Neuronal stem cell (in vitro differentiated cells): ENCODE measurements around the gene CAMSAP2.

Experiments used
- DNase-seq: peaks from one replicate; pipeline ENCODE4 v3.0.0-alpha.2; 2013; ENCODE audit warnings: low spot score
- H2AFZ ChIP-seq: one replicate; pipeline ENCODE4 v1.6.1; 2013; ENCODE audit warnings: mild to moderate bottlenecking, low read length, inconsistent platforms
- H2AK5ac ChIP-seq: 2 replicates; pipeline ENCODE4 v1.6.1; 2013; ENCODE audit warnings: low read depth, mild to moderate bottlenecking, inconsistent platforms, low read length, moderate library complexity, mixed read lengths
- H2BK120ac ChIP-seq: 2 replicates; pipeline ENCODE4 v1.6.1; 2013; ENCODE audit warnings: low read depth, mild to moderate bottlenecking, inconsistent platforms, low read length, moderate library complexity, mixed read lengths
- H2BK12ac ChIP-seq: one replicate; pipeline ENCODE4 v1.6.1; 2013; ENCODE audit warnings: low read length, inconsistent platforms
- H2BK15ac ChIP-seq: 2 replicates; pipeline ENCODE4 v1.6.1; 2013; ENCODE audit warnings: mild to moderate bottlenecking, low read length, inconsistent platforms, mixed read lengths
- H2BK5ac ChIP-seq: one replicate; pipeline ENCODE4 v1.6.1; 2013; ENCODE audit warnings: inconsistent platforms, mild to moderate bottlenecking, low read length, moderate library complexity
- H3K14ac ChIP-seq: one replicate; pipeline ENCODE4 v1.6.1; 2013; ENCODE audit warnings: low read length, inconsistent platforms
- H3K18ac ChIP-seq: 2 replicates; pipeline ENCODE4 v1.6.1; 2013; ENCODE audit warnings: low read length, inconsistent platforms
- H3K23ac ChIP-seq: 2 replicates; pipeline ENCODE4 v1.6.1; 2013; ENCODE audit warnings: low read depth, mild to moderate bottlenecking, mixed read lengths, low read length, inconsistent platforms; ENCODE audit not compliant: poor library complexity
- H3K27ac ChIP-seq: replicated peaks from 3 replicates; pipeline ENCODE4 v1.5.1; 2013; ENCODE audit warnings: low read length, inconsistent platforms
- H3K27me3 ChIP-seq, 3 experiments: 2 replicates each; pipeline ENCODE4 v1.6.1; 2013; ENCODE audit warnings: low read length in 3 of 3, mild to moderate bottlenecking in 2 of 3, inconsistent platforms in 1 of 3, low read depth in 1 of 3, mixed read lengths in 1 of 3, moderate library complexity in 1 of 3; ENCODE audit not compliant: control insufficient read depth in 3 of 3, insufficient read depth in 3 of 3
- H3K36me3 ChIP-seq, 2 donors: replicated peaks in 1 of 2; 2 replicates each; pipeline ENCODE4 v1.6.1; 2013; ENCODE audit warnings: low read length in 2 of 2; ENCODE audit not compliant: control insufficient read depth in 2 of 2, insufficient read depth in 2 of 2
- H3K4ac ChIP-seq: 2 replicates; pipeline ENCODE4 v1.6.1; 2013; ENCODE audit warnings: inconsistent platforms, mild to moderate bottlenecking, low read length, moderate library complexity
- H3K4me1 ChIP-seq, 2 donors: 1 replicate in 1 of 2; 2 replicates in 1 of 2; pipeline ENCODE4 v1.6.1; 2013; ENCODE audit warnings: low read length in 2 of 2, low read depth in 1 of 2; ENCODE audit not compliant: control insufficient read depth in 2 of 2, insufficient read depth in 1 of 2
- H3K4me2 ChIP-seq: one replicate; pipeline ENCODE4 v1.6.1; 2013; ENCODE audit warnings: mild to moderate bottlenecking, low read length, inconsistent platforms; ENCODE audit not compliant: insufficient read depth, poor library complexity, severe bottlenecking
- H3K4me3 ChIP-seq, 2 donors: 2 replicates each; pipeline ENCODE4 v1.5.1; 2013; ENCODE audit warnings: low read length in 2 of 2, mild to moderate bottlenecking in 2 of 2, inconsistent platforms in 1 of 2, moderate library complexity in 1 of 2
- H3K79me1 ChIP-seq: one replicate; pipeline ENCODE4 v1.6.1; 2013; ENCODE audit warnings: low read depth, mild to moderate bottlenecking, inconsistent platforms, low read length, moderate library complexity
- H3K9ac ChIP-seq: one replicate; pipeline ENCODE4 v1.6.1; 2013; ENCODE audit warnings: mild to moderate bottlenecking, low read depth, low read length, inconsistent platforms; ENCODE audit not compliant: poor library complexity
- H3K9me3 ChIP-seq, 2 donors: replicated peaks in 1 of 2; 2 replicates each; pipeline versions ENCODE3 to v1.6.1; 2013; ENCODE audit warnings: low read length in 2 of 2, mild to moderate bottlenecking in 2 of 2, inconsistent platforms in 1 of 2, low read depth in 1 of 2, mixed read lengths in 1 of 2, moderate library complexity in 1 of 2; ENCODE audit not compliant: control insufficient read depth in 2 of 2, insufficient read depth in 1 of 2
- H4K8ac ChIP-seq: one replicate; pipeline ENCODE4 v1.6.1; 2013; ENCODE audit warnings: low read depth, mild to moderate bottlenecking, inconsistent platforms, low read length, moderate library complexity
- H4K91ac ChIP-seq: one replicate; pipeline ENCODE4 v1.6.1; 2013; ENCODE audit warnings: low read length, low read depth, mild to moderate bottlenecking, inconsistent platforms; ENCODE audit not compliant: poor library complexity
- WGBS, 2 donors: extraction: QIAGEN DNeasy Blood & Tissue Kit; methylation state at CpG; one replicate each; pipeline ENCODE4 v1.1.7; 2013; ENCODE audit warnings: missing lambda C conversion rate in 2 of 2, mixed read lengths in 1 of 2; ENCODE audit not compliant: insufficient read length in 2 of 2, insufficient replicate concordance in 1 of 2; ENCODE audit errors: extremely low coverage in 2 of 2; 5-methylcytosine and 5-hydroxymethylcytosine counted together

The CAMSAP2 gene

GRCh38 chr1:200708161-200708560, 30.5 kb upstream of the CAMSAP2 start:
- no peak overlapping the region for H4K8ac ChIP-seq
- no peak overlapping the region for H3K23ac ChIP-seq
- H2BK12ac ChIP-seq, result no peak overlapping the region
- H2AK5ac ChIP-seq, result no peak overlapping the region
- H3K4ac ChIP-seq, result no peak overlapping the region
- no peak overlapping the region for H2BK15ac ChIP-seq
- no peak overlapping the region for H4K91ac ChIP-seq
- no peak overlapping the region for H3K27ac ChIP-seq
- H3K4me3 ChIP-seq, result no peak overlapping the region
- no peak overlapping the region for H2AFZ ChIP-seq
- peaks cover 0 to 5% of the 10 kb centered on the region in 2 donors for H3K4me1 ChIP-seq
- H3K27me3 ChIP-seq, result peaks cover 0 to 10% (median 0%) of the 10 kb centered on the region in 3 experiments
- H3K14ac ChIP-seq, result no peak overlapping the region
- no peak overlapping the region for H3K18ac ChIP-seq
- no peak for DNase-seq
- H3K4me2 ChIP-seq, result no peak overlapping the region
- H2BK5ac ChIP-seq, result no peak overlapping the region
- H2BK120ac ChIP-seq, result no peak overlapping the region
- no peaks in the 10 kb centered on the region for H3K9me3 ChIP-seq
- H3K36me3 ChIP-seq, result no peaks in the 10 kb centered on the region
- H3K79me1 ChIP-seq, result no peaks in the 10 kb centered on the region
- H3K9ac ChIP-seq, result no peak overlapping the region

GRCh38 chr1:200708769-200709168, 29.9 kb upstream of the CAMSAP2 start:
- Histone ChIP-seq H3K4me3 (no peak overlapping the region), H3K9me3 (no peaks in the 10 kb centered on the region), H3K14ac (no peak overlapping the region), H4K91ac (no peak overlapping the region), H3K79me1 (no peaks in the 10 kb centered on the region), H2BK120ac (no peak overlapping the region), H4K8ac (no peak overlapping the region), H2AK5ac (no peak overlapping the region), H2BK15ac (no peak overlapping the region), H3K27ac (no peak overlapping the region), H3K4ac (no peak overlapping the region), H3K36me3 (no peaks in the 10 kb centered on the region), H2AFZ (no peak overlapping the region), H3K27me3 (peaks cover 0 to 10% (median 0%) of the 10 kb centered on the region in 3 experiments), H3K4me1 (peaks cover 0 to 5% of the 10 kb centered on the region in 2 donors), H3K18ac (no peak overlapping the region), H2BK12ac (no peak overlapping the region), H2BK5ac (no peak overlapping the region), H3K4me2 (no peak overlapping the region), H3K23ac (no peak overlapping the region), H3K9ac (no peak overlapping the region)
- DNase-seq, result no peak
- WGBS, 2 donors, result no CpG with 5 or more reads among the region's 1 CpG

GRCh38 chr1:200710166-200710565, 28.5 kb upstream of the CAMSAP2 start:
- no peak overlapping the region for H3K23ac ChIP-seq
- peak overlapping the region; percentile 54 for H2AFZ ChIP-seq
- no peaks in the 10 kb centered on the region for H3K36me3 ChIP-seq
- H2BK5ac ChIP-seq, result no peak overlapping the region
- H4K91ac ChIP-seq, result no peak overlapping the region
- H4K8ac ChIP-seq, result no peak overlapping the region
- no peak overlapping the region for H3K9ac ChIP-seq
- H2BK120ac ChIP-seq, result no peak overlapping the region
- H3K27me3 ChIP-seq, result peaks cover 0 to 12% (median 0%) of the 10 kb centered on the region in 3 experiments
- no peak overlapping the region for H3K27ac ChIP-seq
- H3K9me3 ChIP-seq, result peaks cover 0 to 2% of the 10 kb centered on the region in 2 donors
- DNase-seq, result no peak
- H3K79me1 ChIP-seq, result no peaks in the 10 kb centered on the region
- H3K4ac ChIP-seq, result no peak overlapping the region
- no peak overlapping the region for H2AK5ac ChIP-seq
- H3K4me3 ChIP-seq, result no peak overlapping the region
- no CpG with 5 or more reads among the region's 2 CpGs for WGBS, 2 donors
- no peak overlapping the region for H3K18ac ChIP-seq
- peaks cover 0 to 5% of the 10 kb centered on the region in 2 donors for H3K4me1 ChIP-seq
- H3K14ac ChIP-seq, result no peak overlapping the region
- no peak overlapping the region for H2BK15ac ChIP-seq
- H3K4me2 ChIP-seq, result no peak overlapping the region
- H2BK12ac ChIP-seq, result no peak overlapping the region

GRCh38 chr1:200714504-200715187, 24.0 kb upstream of the CAMSAP2 start:
- Histone ChIP-seq H3K9ac (no peak overlapping the region), H3K4me1 (peaks cover 0 to 5% of the 10 kb centered on the region in 2 donors), H4K91ac (no peak overlapping the region), H3K27ac (no peak overlapping the region), H3K14ac (no peak overlapping the region), H3K18ac (no peak overlapping the region), H3K4me2 (no peak overlapping the region), H3K4ac (no peak overlapping the region), H3K79me1 (no peaks in the 10 kb centered on the region), H2BK12ac (no peak overlapping the region), H3K9me3 (peaks cover 0 to 2% of the 10 kb centered on the region in 2 donors), H3K23ac (no peak overlapping the region), H2AK5ac (no peak overlapping the region), H2BK15ac (no peak overlapping the region), H2AFZ (no peak overlapping the region), H2BK5ac (no peak overlapping the region), H2BK120ac (no peak overlapping the region), H3K36me3 (no peaks in the 10 kb centered on the region), H4K8ac (no peak overlapping the region), H3K27me3 (peaks cover 0 to 5% (median 0%) of the 10 kb centered on the region in 3 experiments), H3K4me3 (no peak overlapping the region)
- WGBS, 2 donors, result no CpG with 5 or more reads among the region's 2 CpGs
- no peak for DNase-seq
